ENCODE data around the gene HERC2. TPM values are rescaled to one million over a fixed set of nuclear protein-coding genes. Genes with fewer than 3 reads are reported as not detected.
"Not testable (repeated sequence)": the region's sequence is repeated elsewhere in the genome, so short reads cannot be mapped to it uniquely, and the experiment has no call there.

The HERC2 gene
- total and polyA plus RNA-seq, 10 donors: 16.1 to 79.8 (median 58.9) TPM

- no peak for TF ChIP-seq POLR2A (IDR thresholded peaks at IDR 0.05)
- TF ChIP-seq CTCF (IDR thresholded peaks at IDR 0.05 in 8 of 11, conservative IDR thresholded peaks at IDR 0.05 in 3 of 11): no peak
- no peak for TF ChIP-seq POLR2AphosphoS5 (IDR thresholded peaks at IDR 0.05)
- no peak overlapping the region for H3K27ac ChIP-seq
- no peaks in the 10 kb centered on the region for H3K4me1 ChIP-seq
- intact Hi-C loops (cut with DNase I; ENCODE audit: low total_unique reads): no loop called here
- H3K36me3 ChIP-seq: peaks cover 0 to 99% (median 36%) of the 10 kb centered on the region in 6 donors
- no peaks in the 10 kb centered on the region for H3K27me3 ChIP-seq (replicated peaks in 1 of 7)
- no peak overlapping the region for H3K4me3 ChIP-seq
- 90 to 96% (median 91%) methylated on average over 4 of the region's 4 CpGs for WGBS, 5 donors
- H3K9me3 ChIP-seq: no peaks in the 10 kb centered on the region
- DNase-seq: no peak
These were observed 142.7 kb downstream of the HERC2 start for GRCh38 chr15:28179270-28179669.

- H3K27me3 ChIP-seq (replicated peaks in 1 of 7): no peaks in the 10 kb centered on the region
- no peak for TF ChIP-seq CTCF (IDR thresholded peaks at IDR 0.05 in 8 of 11, conservative IDR thresholded peaks at IDR 0.05 in 3 of 11)
- TF ChIP-seq POLR2A (IDR thresholded peaks at IDR 0.05): no peak
- no peak for TF ChIP-seq POLR2AphosphoS5 (IDR thresholded peaks at IDR 0.05)
- no peak for DNase-seq
- H3K4me3 ChIP-seq: no peak overlapping the region
- 91 to 96% (median 94%) methylated on average over 10 of the region's 10 CpGs for WGBS, 5 donors
- intact Hi-C loops (cut with DNase I; ENCODE audit: low total_unique reads): no loop called here
- H3K27ac ChIP-seq: no peak overlapping the region
- peaks cover 0 to 99% (median 37%) of the 10 kb centered on the region in 6 donors for H3K36me3 ChIP-seq
- H3K9me3 ChIP-seq: no peaks in the 10 kb centered on the region
- H3K4me1 ChIP-seq: no peaks in the 10 kb centered on the region
These were observed 143.3 kb downstream of the HERC2 start for GRCh38 chr15:28178727-28179126.

DNA sequence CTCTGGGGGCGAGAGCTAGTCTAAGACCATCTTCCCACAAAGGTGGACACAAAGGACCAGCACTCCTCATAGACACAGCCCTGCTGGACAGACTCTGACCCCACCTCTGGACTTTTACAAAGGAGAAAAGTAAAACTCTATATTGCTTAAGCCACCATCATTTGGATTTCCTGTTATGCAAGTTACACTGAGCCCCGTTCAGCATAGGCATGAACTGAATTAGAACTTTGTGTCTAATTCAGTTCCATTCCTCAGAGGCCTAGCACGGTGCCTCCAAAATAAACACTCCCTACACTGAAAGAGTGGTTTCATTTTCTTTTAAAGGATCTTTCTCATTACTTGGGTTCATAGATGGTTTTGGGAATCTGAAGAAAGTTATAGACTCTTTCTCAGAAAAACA is 143.7 kb downstream of the HERC2 start:
- TF ChIP-seq POLR2AphosphoS5 (IDR thresholded peaks at IDR 0.05) (no peak), CTCF (IDR thresholded peaks at IDR 0.05 in 8 of 11, conservative IDR thresholded peaks at IDR 0.05 in 3 of 11) (no peak), POLR2A (IDR thresholded peaks at IDR 0.05) (no peak)
- Histone ChIP-seq H3K9me3 (no peaks in the 10 kb centered on the region), H3K27me3 (replicated peaks in 1 of 7) (no peaks in the 10 kb centered on the region), H3K4me1 (no peaks in the 10 kb centered on the region), H3K4me3 (no peak overlapping the region), H3K27ac (peak overlapping the region in 1 of 8 donors; percentile 11), H3K36me3 (peaks cover 0 to 99% (median 40%) of the 10 kb centered on the region in 6 donors)
- DNase-seq: no peak
- intact Hi-C loops (cut with DNase I; ENCODE audit: low total_unique reads): no loop called here
- WGBS, 5 donors: 67 to 83% (median 77%) methylated on average over 3 of the region's 3 CpGs

GRCh38 chr15:28169366-28169765 is 152.6 kb downstream of the HERC2 start:
- no peaks in the 10 kb centered on the region for H3K9me3 ChIP-seq
- H3K27me3 ChIP-seq (replicated peaks in 1 of 7): no peaks in the 10 kb centered on the region
- no peak for DNase-seq
- H3K27ac ChIP-seq: no peak overlapping the region
- no peak overlapping the region for H3K4me3 ChIP-seq
- TF ChIP-seq POLR2AphosphoS5 (IDR thresholded peaks at IDR 0.05): no peak
- TF ChIP-seq CTCF (IDR thresholded peaks at IDR 0.05 in 8 of 11, conservative IDR thresholded peaks at IDR 0.05 in 3 of 11): no peak
- TF ChIP-seq POLR2A (IDR thresholded peaks at IDR 0.05): no peak
- intact Hi-C loops (cut with DNase I; ENCODE audit: low total_unique reads): no loop called here
- H3K36me3 ChIP-seq: peaks cover 3 to 97% (median 66%) of the 10 kb centered on the region in 6 donors
- 89 to 96% (median 93%) methylated on average over 3 of the region's 3 CpGs for WGBS, 5 donors
- H3K4me1 ChIP-seq: no peaks in the 10 kb centered on the region

DNA sequence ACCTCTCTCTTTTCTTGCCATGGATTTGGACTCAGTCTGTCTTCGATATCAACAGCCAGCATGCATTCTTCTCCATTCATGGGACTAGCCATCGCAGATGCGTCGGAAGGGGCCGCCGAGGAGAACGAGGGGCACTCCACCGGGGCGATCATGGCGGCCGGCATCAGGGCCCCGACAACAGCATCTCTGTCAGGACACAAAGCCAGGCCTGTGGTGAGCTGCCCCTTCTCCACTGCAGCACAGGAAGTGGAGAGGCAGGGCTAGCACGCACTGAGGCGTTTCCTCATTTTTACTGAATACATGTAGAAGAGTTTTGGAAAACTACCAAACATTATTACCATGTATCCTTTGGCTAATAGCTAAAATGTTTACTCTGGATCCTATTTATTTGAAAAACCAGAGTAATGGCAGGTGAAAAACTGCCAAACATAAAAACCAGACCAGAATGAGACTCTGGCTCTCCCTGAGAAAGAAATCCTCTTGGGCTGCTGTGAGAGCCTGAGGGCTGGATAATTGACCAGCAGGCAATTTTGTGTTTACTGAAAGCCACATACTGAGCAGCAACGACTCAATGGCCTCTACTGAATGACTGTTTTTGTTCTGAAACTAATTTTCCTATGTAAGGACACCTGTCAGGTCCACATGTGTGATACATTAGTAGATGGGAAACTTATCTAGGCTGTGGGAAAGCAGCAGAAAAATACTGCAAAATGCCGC is 153.4 kb downstream of the HERC2 start:
- H3K27ac ChIP-seq; DNase-seq; H3K27me3 ChIP-seq (replicated peaks in 1 of 7); H3K9me3 ChIP-seq; intact Hi-C loops (cut with DNase I; ENCODE audit: low total_unique reads); H3K4me1 ChIP-seq; H3K4me3 ChIP-seq: not testable (repeated sequence)
- peaks cover 3 to 97% (median 71%) of the 10 kb centered on the region in 6 donors for H3K36me3 ChIP-seq
- 72 to 88% (median 79%) methylated on average over 16 of the region's 16 CpGs for WGBS, 5 donors

All from spleen (tissue), 11 donors.